GM10248 (cell line): ENCODE measurements around the gene ATAD3B.

ENCODE experiments used
- CTCF ChIA-PET: fragments of 300-600 bp; sonication (Branson Sonifier 250); formaldehyde crosslinking; extraction: SDS; loops from one replicate; lab custom pipeline; 2021; ENCODE audit warnings: antibody characterized with exemption; lab: Yijun Ruan, JAX
- POLR2A ChIA-PET: fragments of 350-650 bp; sonication (Branson Sonifier 250); formaldehyde crosslinking; extraction: SDS; loops from one replicate; lab custom pipeline; 2020; ENCODE audit warnings: antibody characterized with exemption; lab: Yijun Ruan, JAX
- DNase-seq: peaks from one replicate; pipeline ENCODE4 v3.0.0; 2012; ENCODE audit errors: extremely low spot score
- TF ChIP-seq, protein P1 (sequence below): IDR thresholded peaks from 2 replicates; pipeline ENCODE4 v1.5.1; 2012; ENCODE audit warnings: mild to moderate bottlenecking, low read depth; ENCODE audit errors: extremely low read depth, missing control alignments, control extremely low read depth

Gene ATAD3B

DNA sequence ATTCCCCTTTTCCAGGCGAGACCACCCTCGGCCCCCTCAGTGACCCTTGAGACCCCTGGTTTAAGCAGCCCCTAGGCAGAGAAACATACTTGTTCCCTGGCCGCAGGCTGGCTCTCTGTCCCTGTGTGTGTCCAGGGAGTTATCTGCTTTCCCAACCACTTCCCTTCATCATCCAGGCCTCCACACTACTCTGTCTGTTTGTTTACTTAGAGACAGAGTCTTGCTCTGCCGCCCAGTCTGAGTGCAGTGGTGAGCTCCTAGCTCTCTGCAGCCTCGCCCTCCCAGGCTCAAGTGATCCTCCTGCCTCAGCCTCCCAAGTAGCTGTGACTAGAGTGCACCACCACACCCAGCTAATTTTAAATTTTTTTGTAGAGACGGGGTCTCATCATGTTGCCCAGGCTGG, 41.9 kb upstream of the ATAD3B start:
- TF ChIP-seq, protein P1, sequence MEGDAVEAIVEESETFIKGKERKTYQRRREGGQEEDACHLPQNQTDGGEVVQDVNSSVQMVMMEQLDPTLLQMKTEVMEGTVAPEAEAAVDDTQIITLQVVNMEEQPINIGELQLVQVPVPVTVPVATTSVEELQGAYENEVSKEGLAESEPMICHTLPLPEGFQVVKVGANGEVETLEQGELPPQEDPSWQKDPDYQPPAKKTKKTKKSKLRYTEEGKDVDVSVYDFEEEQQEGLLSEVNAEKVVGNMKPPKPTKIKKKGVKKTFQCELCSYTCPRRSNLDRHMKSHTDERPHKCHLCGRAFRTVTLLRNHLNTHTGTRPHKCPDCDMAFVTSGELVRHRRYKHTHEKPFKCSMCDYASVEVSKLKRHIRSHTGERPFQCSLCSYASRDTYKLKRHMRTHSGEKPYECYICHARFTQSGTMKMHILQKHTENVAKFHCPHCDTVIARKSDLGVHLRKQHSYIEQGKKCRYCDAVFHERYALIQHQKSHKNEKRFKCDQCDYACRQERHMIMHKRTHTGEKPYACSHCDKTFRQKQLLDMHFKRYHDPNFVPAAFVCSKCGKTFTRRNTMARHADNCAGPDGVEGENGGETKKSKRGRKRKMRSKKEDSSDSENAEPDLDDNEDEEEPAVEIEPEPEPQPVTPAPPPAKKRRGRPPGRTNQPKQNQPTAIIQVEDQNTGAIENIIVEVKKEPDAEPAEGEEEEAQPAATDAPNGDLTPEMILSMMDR, result no peak
- no peak for DNase-seq
- ChIA-PET CTCF (interaction anchor here (1.8 to 2.9 kb wide), 2 partner anchors 12 to 14 kb away, joined by 5 to 14 read pairs; no protein-coding TSS in a partner anchor), POLR2A (no interaction called here)

DNA sequence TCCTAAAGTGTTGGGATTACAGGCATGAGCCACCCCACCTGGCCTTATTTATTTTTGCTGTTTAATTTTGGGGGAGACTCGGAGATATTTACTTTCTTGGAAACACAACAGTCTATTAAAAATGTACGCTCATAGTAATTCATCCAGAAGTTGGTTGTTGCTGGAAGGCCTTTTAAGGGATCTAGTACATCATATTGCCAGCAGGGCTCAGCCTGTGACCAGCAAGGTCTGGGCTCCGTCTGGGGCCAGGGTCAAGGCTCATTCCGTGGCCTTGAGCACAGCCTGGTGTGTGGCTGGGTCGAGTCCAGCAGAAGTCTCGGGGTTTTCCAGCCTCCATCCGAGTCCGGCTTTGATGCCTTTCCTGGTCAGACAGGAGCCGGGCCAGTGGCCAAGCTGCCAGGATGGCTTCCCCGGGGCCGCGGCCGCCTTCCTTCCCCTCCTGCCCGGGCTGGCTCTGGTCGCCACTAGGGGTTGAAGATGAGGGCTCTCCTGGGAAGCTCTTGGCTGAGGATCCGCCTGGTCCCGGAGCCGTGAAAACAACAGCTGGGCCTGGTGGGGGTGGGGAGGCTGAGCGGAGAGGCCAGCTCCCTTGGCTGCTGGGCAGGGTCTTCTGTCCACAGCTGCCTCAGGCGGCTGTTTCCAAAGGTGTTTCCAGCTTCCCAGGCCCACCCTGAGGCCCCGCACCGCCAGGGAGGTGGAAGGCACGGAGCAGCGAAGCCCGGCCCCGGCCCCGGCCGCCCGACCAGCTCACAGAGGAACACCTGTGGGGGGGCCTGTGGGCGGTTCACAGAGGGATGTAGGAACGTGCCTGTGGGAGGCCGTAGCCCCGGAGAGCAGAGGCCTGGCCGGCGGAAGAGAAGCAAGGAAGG, 41.2 kb upstream of the ATAD3B start:
- ChIA-PET POLR2A (no interaction called here), CTCF (interaction anchor here (1.8 to 2.9 kb wide), 2 partner anchors 11 to 15 kb away, joined by 5 to 14 read pairs; no protein-coding TSS in a partner anchor)
- TF ChIP-seq, protein P1, result no peak
- no peak for DNase-seq

DNA sequence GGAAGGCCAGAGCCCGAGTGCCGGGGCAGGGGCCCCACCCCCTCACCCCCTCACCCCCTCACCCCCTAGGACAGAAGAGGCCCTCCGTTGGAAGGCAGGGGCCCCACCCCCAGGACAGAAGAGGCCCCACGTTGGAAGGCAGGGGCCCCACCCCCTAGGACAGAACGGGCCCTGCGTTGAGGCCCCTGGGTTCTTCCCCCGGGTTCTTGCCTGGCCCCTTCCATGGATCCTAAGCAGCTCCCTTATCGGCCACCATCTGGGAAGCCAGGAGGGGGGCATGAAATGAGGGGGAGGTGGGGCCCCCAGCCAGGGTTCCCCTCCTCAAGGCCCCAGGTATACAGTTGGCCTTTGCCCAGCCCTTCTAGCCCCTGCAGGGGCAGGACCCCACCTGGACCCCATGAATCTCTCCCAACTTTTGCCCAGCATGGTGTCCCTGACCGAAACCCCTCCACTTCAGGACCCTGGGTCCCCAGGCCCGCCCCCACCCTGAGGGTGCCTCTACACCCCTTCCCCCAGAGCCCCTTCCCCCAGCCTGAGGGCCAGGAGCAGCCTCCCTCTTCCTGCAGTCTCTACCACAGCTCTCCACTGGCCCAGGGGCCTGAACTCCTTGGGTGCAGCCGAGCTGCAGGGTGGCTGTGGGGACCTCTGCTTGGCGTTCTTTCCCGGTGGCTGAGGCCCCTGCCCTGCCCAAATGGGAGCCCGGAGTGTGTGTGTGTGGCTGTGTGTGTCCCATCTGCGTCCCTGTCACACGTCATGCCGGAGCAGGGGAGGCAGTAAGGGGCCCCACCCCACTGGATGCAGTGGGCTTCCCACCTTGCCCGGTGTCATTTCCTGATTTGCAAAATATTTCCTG, 40.3 kb upstream of the ATAD3B start:
- TF ChIP-seq, protein P1, result no peak
- ChIA-PET CTCF (interaction anchor here (1.8 to 2.9 kb wide), 2 partner anchors 10 to 16 kb away, joined by 5 to 14 read pairs; no protein-coding TSS in a partner anchor), POLR2A (no interaction called here)
- DNase-seq, result no peak

DNA sequence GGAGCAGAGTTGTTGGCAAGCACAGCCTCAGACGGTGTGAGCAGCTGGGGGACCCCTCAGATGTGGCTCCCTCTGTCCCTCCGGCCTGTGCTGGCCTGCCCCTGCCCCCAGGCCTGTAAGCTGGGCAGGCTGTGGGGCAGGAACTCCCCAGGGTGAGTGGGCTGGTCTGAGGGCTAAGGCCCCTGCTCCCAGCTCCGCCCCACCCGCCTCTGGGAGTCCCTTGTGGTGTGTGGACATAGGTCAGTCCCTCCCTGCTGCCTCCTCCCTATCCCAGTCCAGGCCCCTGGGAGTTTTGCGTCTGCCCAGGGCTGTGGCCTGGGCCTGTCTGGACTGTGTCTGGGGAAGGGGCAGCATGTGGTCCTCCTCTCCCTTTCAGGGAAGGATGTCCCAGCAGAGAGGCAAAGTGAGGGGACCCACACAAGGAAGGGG, 39.7 kb upstream of the ATAD3B start:
- ChIA-PET CTCF (no interaction called here), POLR2A (no interaction called here)
- no peak for DNase-seq
- TF ChIP-seq, protein P1, result no peak

DNA sequence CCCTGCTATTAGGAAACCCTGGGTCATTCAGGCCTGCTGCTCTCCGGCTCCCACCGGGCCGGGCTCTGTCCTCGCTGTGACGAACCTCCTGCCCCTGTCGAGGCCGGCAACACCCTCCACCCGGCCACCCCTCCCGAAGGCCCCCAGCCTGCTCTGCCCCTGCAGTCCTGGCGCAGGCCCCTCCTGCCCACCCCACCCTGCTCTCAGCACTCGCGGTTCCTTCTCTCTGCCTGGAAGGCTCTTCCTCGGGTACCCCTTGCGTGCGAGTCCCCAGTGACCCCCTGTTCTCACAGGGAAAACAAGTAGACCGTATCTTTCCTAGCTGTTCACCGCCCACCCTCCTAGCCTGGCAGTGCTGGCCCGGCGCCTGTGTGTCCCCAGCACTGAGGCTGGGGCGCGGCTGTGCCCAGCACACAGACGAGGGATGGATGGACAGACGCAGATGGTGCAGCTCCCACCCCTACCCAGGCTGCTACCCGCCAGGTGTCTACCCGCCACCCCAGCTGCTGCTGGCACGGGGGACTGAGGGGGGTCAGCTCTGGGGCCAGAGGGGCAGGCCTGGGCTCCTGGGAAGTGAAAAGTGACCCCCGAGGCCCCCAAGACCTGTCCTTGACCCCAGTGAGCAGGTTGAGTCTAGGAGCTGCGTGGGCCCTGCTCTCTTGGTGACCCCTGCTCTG, 39.2 kb upstream of the ATAD3B start:
- no peak for DNase-seq
- TF ChIP-seq, protein P1, result no peak
- CTCF ChIA-PET, result no interaction called here
- POLR2A ChIA-PET, result no interaction called here

DNA sequence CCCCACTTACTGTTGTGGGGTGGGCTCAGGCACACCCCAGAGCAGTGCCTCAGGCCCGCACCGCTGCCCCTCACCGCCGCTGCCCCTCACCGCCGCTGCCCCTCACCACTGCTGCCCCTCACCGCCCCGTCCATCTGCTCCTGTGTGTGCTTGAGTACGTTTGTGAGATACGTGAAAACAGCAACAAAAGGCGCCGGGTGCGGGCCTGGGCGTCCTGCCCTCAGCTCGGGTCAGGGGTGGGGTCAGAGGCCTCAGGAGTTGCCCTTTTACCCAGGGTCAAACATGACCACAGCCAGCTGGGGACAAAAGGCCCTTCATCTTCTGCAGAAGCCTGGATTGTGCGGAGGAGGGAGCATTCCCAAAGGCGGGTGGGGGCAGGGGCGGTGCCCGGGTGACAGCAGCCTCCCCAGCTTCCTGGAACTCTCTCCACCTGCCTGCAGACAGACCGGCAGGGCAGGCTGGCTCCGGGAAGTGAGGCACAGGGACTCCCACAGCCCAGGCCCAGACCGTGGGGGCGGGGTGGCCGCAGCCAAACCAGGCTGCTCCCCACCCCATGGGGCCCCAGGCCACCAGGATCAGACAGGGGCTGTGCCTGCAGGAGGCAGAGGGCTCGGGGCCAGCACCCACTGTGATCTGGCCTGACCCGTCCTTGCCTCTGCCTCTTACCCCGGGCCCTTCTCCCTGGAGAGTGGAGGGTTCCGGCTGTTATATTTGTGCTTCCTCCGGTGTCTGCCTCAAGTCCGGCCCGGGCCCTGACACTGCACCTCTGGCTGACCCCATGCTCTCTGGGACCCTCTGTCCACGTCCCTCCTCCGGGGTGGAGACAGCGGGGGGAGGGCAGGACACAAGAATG, 38.4 kb upstream of the ATAD3B start:
- DNase-seq, result peak; percentile 25
- TF ChIP-seq, protein P1, result no peak
- CTCF ChIA-PET, result no interaction called here
- POLR2A ChIA-PET, result no interaction called here
